Ureter (tissue), 1 donor: ENCODE measurements around the gene ACOT7. TPM values are rescaled to one million over a fixed set of nuclear protein-coding genes. Genes with fewer than 3 reads are reported as not detected.
"Not testable (repeated sequence)": the region's sequence is repeated elsewhere in the genome, so short reads cannot be mapped to it uniquely, and the experiment has no call there.

Source experiments
- DNase-seq: peaks from one replicate; pipeline ENCODE4 v3.0.0-alpha.2; 2020; ENCODE audit warnings: low spot score
- total RNA-seq: library from RNA; stranded (reverse); gene quantifications from one replicate; pipeline ENCODE4 v1.2.4, GENCODE V29; 2023
- donor health status: DM: yes; HTN: yes; CAD: no.

Gene ACOT7, protein sequence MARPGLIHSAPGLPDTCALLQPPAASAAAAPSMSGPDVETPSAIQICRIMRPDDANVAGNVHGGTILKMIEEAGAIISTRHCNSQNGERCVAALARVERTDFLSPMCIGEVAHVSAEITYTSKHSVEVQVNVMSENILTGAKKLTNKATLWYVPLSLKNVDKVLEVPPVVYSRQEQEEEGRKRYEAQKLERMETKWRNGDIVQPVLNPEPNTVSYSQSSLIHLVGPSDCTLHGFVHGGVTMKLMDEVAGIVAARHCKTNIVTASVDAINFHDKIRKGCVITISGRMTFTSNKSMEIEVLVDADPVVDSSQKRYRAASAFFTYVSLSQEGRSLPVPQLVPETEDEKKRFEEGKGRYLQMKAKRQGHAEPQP
- total RNA-seq: 19.1 TPM

DNA sequence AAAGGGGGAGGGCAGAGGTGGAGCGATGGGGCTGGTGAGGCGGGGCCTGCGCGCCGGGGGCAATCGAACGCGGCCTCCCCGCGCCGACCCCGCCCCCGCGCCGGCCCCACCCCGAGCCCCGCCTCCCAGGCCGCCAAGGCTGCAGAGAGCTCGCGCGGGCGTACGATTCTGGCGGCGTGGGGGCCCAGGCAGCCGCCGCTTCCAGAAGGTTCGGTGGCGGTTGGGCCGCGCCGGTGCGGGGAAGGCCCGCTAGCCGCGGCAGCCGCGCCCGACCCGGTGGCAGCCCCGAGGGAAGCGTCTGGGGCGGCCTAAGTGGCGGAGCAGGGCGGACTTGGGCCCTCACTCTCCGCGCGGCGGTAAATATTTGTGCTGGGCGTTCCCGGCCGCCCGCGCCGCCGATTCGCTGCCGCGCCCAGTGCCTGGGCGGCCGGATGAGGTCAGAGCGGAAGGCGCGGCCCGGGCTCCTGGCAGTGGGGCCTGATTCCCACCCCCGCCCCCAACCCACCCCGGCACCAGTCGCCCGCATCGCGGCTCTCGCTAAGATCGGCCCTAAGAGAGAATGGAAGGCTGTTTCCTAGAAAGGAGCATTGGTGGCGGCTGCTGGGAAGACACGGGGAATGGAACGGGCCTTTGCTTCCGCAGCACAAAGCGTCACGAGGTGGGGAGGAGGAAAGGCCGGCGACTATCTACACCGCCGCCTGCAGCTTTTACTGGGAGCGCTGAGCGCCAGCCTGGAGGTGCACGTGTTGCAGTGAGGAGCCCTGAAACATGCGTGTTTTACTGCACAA lies at the start of gene ACOT7:
Gene ACOT7, minus strand, starts transcription at position 368 of the 788 bp plus-strand sequence. CDS start 368 bp downstream, outside the sequence.
- DNase-seq: peak; percentile 86

DNA sequence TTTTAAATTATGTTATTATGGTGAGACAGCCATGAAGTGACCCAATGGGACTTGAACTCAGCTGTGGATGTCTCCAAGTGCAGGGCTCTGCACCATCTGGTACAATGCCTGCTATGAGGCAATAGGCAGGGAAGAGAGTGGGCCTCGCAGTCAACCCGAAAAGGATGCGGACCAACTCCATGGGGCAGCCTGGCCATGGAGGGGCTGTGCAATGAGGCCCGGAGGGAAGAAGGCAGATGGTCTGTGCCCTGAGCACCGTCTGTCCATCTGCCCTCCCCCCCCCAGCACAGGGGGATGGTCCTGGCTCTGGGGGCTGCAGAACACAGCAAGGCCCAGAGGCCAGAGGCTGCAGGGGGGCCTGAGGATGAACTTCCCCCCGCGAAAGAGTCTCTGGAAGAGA lies 48.0 kb upstream of the ACOT7 start:
- no peak for DNase-seq

DNA sequence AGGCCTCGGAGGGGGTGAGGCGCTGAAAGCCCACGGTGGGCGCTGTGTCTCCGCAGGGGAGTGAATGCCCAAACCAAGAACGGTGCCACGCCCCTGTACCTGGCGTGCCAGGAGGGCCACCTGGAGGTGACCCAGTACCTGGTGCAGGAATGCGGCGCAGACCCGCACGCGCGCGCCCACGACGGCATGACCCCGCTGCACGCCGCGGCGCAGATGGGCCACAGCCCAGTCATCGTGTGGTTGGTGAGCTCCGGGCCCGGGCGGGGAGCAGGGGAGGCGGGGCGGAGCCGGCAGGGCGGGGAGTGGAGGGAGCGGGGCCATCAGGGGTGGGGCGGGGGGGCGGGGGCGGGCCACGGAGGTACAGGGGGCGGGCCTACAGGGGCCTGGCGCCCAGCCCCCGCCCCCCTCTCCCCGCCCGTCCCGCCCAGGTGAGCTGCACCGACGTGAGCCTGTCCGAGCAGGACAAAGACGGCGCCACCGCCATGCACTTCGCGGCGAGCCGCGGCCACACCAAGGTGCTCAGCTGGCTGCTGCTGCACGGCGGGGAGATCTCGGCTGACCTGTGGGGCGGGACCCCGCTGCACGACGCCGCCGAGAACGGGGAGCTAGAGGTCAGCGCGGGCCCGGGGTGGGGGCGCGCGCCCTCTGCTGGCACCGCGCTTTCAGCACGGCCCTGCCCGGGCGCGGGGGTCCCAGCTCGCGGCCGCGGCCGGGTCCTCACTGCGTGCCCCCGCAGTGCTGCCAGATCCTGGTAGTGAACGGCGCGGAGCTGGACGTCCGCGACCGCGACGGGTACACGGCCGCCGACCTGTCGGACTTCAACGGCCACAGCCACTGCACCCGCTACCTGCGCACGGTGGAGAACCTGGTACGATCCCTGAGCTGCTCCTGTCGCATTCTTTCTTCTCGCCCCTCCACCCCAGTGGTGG lies 46.9 kb upstream of the ACOT7 start:
- no peak for DNase-seq

DNA sequence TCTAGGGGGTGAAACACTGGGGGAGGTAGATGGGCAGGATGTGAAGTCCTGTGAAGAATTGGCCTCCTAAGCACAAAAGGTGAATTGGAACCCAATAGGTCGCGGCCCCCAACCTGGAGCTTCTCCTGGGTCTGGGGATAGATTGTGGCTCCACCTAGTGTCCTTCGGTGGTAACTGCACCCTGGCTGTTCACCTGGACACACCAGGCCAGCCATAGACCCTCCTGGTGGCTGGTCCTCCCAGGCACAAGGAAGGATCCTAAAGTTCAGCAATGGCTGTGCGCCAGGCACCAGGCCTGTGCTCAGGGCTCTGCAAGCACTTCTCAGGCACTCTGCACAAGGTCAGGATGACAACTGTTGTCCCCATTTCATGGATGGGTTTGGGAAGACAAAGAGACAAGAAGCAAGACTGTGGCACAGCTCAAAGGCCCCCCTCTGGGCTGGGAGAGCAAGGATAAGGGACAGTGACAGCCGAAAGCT lies 44.5 kb upstream of the ACOT7 start:
- peak; percentile 70 for DNase-seq

DNA sequence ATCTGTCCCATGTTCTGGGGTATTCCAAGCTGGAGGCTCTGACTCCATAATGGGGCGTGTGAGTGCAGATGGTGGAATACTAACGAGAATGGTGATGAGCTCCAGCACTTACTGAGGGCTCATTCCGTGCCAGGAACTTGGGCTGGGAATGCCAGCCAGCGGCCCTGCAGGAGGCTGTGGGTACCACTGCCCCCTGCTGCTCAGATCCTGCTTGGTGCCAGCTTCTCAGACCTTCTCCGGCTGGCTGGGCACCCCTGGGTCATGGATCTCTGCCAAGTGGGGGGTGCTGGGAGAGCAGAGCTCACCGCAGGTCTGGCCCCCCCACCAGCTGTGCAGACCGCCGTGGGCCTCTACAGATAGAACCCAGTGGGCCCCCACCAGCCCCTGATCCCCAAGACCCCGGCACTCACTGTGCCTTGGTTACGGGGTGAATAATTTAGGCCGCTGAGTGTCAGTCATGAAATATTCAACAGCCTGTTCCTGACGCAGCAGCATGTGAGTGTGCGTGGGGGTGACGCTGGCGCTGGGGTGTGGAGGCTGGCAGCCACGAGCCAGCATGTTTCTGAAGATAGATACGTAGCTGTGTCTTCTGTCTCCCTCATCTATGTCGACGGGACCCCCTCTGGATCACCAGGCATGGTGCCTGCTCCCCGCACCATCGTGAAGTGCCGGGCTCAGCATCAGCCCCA lies 43.6 kb upstream of the ACOT7 start:
- DNase-seq: not testable (repeated sequence)

DNA sequence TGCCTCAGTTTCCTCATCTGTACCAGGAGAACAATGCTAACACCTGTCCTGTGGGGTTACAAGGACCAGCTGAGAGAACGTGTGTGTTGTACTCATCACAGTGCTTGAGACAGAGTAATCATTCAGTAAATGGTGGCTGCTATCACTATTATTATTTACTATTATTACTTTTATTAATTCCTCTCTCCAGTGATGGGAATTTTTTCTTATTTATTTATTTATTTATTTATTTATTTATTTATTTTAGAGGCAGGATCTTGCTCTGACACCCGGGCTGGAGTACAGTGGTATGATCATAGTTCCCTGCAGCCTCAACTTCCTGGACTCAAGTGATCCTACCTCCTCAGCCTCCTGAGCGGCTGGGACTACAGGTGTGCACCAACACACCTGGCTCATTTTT lies 42.7 kb upstream of the ACOT7 start:
- DNase-seq: not testable (repeated sequence)

DNA sequence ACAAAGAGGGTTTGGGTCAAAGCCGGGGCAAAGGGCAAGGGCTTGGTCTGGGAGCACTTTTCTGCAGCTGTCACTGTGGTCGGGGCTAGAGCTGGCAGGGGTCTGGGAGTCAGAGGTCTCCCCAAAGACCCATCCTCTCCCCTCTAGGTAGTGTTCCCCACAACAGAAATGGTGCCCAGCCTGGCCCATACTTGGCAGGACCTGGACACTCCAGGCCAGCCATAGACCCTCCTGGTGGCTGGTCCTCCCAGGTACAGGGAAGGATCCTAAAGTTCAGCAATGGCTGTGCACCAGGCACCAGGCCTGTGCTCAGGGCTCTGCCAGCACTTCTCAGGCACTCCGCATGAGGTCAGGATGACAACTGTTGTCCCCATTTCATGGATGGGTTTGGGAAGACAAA lies 42.0 kb upstream of the ACOT7 start:
- no peak for DNase-seq

DNA sequence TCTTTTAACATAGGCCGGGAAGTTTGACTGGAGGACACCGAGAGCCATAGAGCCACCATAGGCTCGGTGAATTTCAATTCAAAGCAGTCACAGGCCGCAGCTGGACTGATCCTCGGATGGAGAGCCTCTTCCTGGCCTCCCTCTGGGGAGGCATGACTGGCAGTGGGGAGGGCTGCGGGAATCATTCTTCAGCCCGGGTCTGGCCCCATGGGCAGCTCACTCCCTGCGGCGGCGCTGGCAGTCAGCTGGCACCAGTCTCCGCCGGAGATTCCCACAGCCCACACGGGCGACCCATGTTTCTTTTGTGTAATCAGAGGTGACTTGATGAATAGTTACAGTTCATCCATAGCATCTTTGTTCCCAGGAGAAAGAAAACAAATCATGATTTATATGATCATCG lies 41.6 kb upstream of the ACOT7 start:
- DNase-seq: no peak

DNA sequence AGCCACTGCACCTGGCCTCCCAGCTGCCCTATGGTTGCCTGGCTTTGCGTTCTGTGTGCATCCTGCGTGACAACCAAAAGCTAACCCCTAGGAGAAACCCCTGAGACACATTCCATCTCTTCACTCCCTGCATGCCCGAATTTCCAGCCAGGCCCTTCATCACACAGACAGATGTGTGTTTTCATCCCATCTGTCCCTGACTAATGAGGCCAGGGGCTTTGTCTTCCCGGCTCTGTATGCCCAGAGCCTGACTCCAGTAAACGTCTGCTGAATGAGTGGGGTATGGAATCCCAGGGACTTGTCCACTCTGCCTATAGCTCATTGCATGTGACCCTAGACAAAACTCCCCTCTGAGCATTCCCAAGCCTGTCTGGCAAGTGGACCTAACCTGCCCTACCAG lies 40.6 kb upstream of the ACOT7 start:
- DNase-seq: no peak

DNA sequence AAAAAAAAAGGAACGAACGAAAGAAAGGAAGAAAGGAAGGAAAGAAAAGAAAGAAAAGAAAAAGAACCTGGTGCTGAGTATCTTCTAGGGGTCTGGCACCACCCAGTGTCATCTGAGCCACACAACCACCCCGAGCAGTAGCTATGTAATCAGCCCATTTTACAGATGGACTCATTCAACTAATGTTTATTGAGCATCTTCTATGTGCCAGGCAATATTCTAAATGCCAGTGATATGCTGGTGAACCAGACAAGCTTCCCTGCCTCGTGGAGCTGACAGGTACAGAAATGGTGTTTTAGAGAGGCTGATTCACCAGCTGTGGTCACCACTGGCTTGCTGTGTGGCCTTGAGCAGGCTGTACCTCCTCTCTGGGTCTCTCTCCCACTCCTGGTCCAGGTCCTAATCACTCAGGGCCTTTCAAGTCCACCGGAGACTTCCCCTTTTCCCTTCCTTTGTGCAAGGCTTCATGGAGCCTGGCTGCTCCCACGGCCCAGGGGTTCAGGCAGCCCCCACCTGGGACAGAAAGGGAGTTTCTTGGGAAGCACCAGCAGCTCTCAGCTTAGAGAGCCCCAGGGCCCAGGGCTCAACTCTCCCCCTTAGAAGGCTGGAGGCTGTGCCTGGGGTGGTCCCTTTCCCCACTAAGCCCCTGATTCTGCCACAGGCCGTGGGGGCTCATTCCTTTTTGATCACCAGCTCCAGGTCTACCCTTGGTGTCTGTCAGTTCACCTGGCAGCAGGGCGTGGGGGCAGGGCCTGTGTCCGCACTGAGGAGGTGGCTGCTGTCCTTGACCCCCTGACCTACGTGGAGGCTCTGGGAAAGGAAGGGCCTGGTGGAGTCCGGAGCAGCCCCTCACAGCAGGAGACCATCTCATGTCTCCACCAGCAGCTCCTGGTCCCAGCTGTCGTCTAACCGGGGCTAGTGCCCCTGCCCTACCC lies 38.3 kb upstream of the ACOT7 start:
- DNase-seq: not testable (repeated sequence)

DNA sequence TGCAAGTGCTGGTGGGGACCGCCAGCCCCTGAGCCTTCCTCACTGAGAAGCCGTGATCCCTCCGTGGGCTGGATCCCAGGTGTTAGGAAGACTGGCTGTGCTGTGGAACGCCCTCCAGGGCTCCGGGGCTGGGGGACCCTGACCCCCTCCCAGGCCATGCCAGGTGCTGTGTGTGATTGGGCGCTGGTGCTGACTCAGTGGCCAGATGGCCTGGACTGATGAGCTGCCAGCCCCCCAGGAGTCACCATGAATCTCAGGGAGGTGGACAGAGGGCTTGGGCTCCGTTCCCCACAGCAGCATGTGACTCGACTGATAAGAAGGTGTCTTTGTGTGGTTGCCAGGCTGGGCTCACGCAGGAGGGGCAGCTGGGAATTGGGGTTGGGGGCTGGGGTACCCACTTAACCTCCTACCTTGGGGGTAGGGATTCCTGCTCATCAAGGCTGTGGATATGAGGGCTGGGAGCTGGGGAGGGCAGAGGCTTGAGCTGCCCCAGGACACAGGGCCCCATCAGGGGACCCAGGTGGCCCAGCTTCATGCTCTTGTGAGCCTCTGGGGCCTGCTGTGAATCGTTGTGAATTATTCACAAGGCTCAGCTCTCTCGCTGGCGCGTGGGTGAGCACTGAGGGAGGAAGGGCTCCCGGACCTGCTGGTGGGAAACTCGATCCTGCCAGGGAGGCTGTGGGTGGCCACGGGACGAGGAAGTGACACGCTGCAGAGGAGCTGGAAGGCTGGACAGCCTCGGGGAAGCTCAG lies 36.3 kb upstream of the ACOT7 start:
- not testable (repeated sequence) for DNase-seq

DNA sequence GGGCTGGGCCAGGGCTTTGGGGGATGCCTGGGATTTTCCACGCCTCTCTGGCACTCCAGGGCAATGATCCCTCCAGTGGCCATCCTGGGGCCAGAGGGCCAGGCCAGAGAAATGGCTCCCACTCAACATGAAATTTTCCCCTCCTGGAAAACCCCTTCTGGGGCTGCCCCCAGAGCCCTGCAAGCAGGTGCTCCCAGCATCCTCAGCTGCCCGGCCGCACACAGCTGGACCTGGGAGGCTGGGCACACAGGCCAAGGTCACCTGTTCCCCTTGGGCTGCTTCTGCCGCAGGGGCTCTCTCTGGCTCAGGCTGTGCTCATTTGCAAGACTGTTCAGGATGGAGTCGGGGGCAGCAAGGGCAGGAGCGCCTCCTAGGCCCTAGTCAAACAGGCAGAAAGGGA lies 34.9 kb upstream of the ACOT7 start:
- not testable (repeated sequence) for DNase-seq

DNA sequence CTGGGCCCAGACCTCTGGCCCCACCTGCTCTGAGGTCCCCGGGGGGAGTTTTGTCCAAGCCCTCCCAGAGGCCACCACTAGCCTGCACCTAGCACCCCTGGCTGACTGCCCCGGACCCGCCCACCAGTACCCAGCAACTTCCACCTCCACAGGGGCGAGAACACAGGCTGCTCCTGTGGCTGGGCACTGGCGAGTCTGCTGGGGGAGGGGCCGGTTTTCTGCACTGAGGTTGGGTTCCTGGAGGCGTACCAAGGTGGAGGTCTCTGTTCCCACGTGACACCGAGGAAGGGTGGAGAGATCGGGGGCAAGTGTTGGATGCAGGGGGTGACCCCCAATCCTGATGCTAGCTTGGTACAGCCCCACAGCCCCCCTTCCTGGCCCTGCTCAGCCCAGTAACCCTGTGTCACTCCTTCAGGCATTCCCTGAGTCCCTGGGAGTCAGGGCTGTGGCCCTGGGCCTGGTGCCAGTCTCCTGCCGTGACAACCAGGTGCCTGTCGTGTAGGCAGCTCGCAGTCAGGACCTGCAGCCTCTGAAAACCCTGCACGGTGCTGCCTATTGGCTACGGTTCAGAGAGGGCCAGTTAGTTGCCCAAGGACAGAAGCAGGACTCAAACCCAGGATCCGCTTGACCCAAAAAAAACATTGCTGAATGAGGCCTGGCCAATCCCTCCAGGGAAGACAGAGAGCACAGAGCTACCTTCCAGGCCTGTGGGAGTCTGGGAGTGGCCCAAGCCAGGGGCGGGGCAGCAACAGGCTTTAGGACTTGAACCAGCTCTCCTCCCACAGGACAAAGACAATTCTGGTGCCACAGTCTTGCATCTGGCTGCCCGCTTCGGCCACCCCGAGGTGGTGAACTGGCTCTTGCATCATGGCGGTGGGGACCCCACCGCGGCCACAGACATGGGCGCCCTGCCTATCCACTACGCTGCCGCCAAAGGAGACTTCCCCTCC lies 34.1 kb upstream of the ACOT7 start:
- no peak for DNase-seq

DNA sequence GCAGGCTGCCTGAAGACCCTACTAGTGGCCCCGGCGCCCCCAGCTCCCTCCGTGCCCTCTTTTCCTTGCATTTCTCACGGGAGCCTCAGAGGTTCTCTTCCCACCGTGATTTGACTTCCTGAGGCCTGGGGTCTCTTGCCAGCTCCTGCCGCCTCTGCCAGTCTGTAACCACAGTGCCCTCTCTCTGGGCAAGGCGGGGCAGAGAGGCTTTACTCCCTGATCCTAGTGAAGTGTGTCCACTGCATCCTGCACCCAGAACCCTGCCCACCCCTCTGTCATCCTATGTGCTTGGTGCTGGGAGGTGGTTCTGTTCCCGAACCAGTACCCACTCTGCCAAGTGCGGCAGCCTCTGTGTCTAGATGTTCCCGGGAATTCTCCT lies 33.4 kb upstream of the ACOT7 start:
- DNase-seq: no peak

DNA sequence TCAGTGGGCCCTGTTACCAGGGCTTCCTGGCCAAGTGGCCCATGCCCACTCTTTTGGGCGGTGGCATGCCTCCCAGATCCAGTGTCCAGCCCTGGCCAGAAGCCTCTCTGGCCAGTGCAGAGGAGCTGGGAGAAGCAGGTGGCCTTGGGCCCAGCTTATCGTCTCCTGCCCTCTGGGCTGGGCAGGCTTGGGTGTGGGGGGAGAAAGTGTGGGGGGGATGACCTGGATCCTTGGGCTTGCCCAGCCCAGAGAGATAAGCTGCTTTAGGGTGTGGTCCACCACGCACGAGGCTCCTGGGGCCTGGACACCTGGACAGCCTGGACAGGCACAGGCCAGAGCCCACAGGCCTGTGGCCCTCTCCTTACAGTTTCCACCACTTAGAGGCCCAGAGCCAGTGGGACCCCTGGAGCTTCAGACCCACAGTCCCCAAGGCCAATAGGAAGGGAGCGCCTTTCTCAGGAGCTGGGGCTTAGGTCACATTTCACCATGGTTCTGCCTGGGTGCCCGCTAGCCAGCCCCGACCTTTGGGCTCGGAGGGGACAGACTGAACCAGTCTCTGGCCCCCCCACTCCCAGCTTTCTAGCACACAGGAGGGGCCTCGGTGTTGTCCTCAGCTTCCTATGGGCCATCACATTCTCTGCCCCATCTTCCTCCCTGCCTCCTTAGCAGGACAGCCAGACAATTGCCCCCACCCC lies 32.9 kb upstream of the ACOT7 start:
- DNase-seq: no peak

DNA sequence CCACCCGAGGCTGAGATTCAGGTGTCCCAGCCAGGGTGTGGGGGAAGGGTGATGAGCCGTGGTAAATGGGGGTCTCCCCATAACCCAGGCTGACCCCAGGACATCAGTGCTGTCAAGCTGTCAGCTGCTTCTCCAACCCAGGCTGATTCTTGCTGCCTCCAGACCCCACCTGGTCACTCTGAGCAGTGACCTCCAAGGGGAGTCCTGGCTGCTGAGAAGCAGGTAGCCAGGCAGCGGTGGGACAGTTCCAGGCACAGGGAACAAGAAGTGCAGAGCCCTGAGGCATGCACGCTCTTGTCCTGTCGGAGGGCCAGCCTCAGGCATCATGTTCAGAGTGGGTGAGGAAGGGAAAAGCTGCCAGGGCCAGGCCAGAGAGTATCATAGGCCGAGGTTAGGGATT lies 32.1 kb upstream of the ACOT7 start:
- no peak for DNase-seq
